Measurements from ENCODE around the gene MAN1A1.

- no peak for TF ChIP-seq RELA (CRISPR knock-in tag; IDR thresholded peaks at IDR 0.05; ENCODE audit: borderline replicate concordance)
- TF ChIP-seq, protein P1, sequence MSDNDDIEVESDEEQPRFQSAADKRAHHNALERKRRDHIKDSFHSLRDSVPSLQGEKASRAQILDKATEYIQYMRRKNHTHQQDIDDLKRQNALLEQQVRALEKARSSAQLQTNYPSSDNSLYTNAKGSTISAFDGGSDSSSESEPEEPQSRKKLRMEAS (CRISPR knock-in tag; IDR thresholded peaks at IDR 0.05), result no peak
Observed at GRCh38 chr6:119241111-119241465, 108.5 kb downstream of the MAN1A1 start.
